K562 (cell line): ENCODE measurements around the gene AHCYL1. TPM values are rescaled to one million over a fixed set of nuclear protein-coding genes. Genes with fewer than 3 reads are reported as not detected.

ENCODE experiments used
- AFF4 ChIP-seq: sonication (generic); formaldehyde crosslinking; IDR thresholded peaks from 2 replicates; pipeline ENCODE4 v1.8.0; 2023; ENCODE audit warnings: mild to moderate bottlenecking, missing genetic modification reagents
- CEBPZ ChIP-seq: fragments of 150-350 bp; IDR thresholded peaks from 2 replicates; pipeline ENCODE4 v1.6.1; 2014; ENCODE audit warnings: low read depth, mild to moderate bottlenecking, low read length, borderline replicate concordance
- CXXC5 ChIP-seq: fragments of 250-450 bp; sonication (Bioruptor Pico); IDR thresholded peaks from 2 replicates; pipeline ENCODE4 v1.8.0; 2022; ENCODE audit warnings: inconsistent platforms, mild to moderate bottlenecking, moderate library complexity
- LCOR ChIP-seq: sonication (generic); formaldehyde crosslinking; IDR thresholded peaks from 2 replicates; pipeline ENCODE4 v1.8.0; 2022; ENCODE audit warnings: mild to moderate bottlenecking, missing genetic modification reagents
- NBN ChIP-seq: fragments of 450-650 bp; IDR thresholded peaks from 2 replicates; pipeline ENCODE4 v1.6.1; 2016; ENCODE audit warnings: low read depth, mild to moderate bottlenecking
- NCOA6 ChIP-seq: fragments of 450-650 bp; IDR thresholded peaks from 2 replicates; pipeline ENCODE4 v1.6.1; 2017; ENCODE audit warnings: mild to moderate bottlenecking
- PHF20 ChIP-seq: fragments of 450-650 bp; IDR thresholded peaks from 2 replicates; pipeline ENCODE4 v1.6.1; 2018; ENCODE audit not compliant: partially characterized antibody
- XRCC5 ChIP-seq: fragments of 200-400 bp; formaldehyde crosslinking; IDR thresholded peaks from 2 replicates; pipeline ENCODE4 v1.6.1; 2017; ENCODE audit warnings: low read depth, mild to moderate bottlenecking, low read length
- YY1 ChIP-seq, 3 experiments: IDR thresholded peaks; 2 replicates each; pipeline ENCODE4 v1.6.1; 2011; ENCODE audit warnings: low read length in 2 of 3, mild to moderate bottlenecking in 2 of 3, moderate library complexity in 2 of 3, borderline replicate concordance in 1 of 3, control low read depth in 1 of 3, low read depth in 1 of 3; ENCODE audit not compliant: insufficient read depth in 3 of 3, insufficient replicate concordance in 2 of 3, control insufficient read depth in 1 of 3, insufficient read length in 1 of 3; ENCODE audit errors: extremely low read depth in 1 of 3
- ZBTB11 ChIP-seq, 3 experiments: fragments of 200-800 bp in 1 of 3; fragments of 250-450 bp in 1 of 3; fragments of 450-650 bp in 1 of 3; sonication (Bioruptor Pico) in 1 of 3; sonication (Bioruptor generic) in 1 of 3; formaldehyde crosslinking in 1 of 3; IDR thresholded peaks; 2 replicates each; pipeline versions ENCODE4 v1.6.1 to v1.8.0; 2016 to 2022; ENCODE audit warnings: mild to moderate bottlenecking in 2 of 3, missing genetic modification characterization in 2 of 3, missing compliant biosample characterization in 1 of 3, moderate library complexity in 1 of 3
- ZBTB33 ChIP-seq: sonication (generic); formaldehyde crosslinking; IDR thresholded peaks from 2 replicates; pipeline ENCODE4 v1.8.1; 2023; ENCODE audit warnings: mild to moderate bottlenecking, missing genetic modification reagents
- polyA plus RNA-seq, 8 experiments: library from polyadenylated mRNA; depleted of rRNA in 4 of 8; stranded (reverse) in 5 of 8; unstranded in 3 of 8; fragments of >200 nt; fragmentation: Nextera tagmentation in 2 of 8; fragmentation: Illumina TruSeq in 1 of 8; extraction: Ambion mirVana in 2 of 8; extraction: Trizol in 1 of 8; gene quantifications; 2 replicates each; pipeline versions ENCODE4 v1.2.1 to v1.2.3, GENCODE V29; 2011 to 2014; ENCODE audit warnings: inconsistent platforms in 1 of 8, missing spikeins in 1 of 8
- total RNA-seq, 7 experiments: library from RNA; depleted of rRNA in 6 of 7; stranded (reverse); fragments of >200 nt in 6 of 7; fragmentation: Illumina TruSeq in 2 of 7; extraction: Trizol in 2 of 7; gene quantifications; 2 replicates each; pipeline versions ENCODE4 v1.2.1 to v1.2.3, GENCODE V29; 2011 to 2021; ENCODE audit warnings: low replicate concordance in 1 of 7

AHCYL1 gene
- total and polyA plus RNA-seq, 9 of the 15 experiments (the other 6 are each of a cell fraction or from before 2014, with no cell fraction given), result 27.3 to 118 (median 44.5) TPM

- peak; percentile 43 to 96 (median 95) for TF ChIP-seq YY1 (IDR thresholded peaks at IDR 0.05; ENCODE audit: borderline replicate concordance in 1 of 3, control insufficient read depth in 1 of 3, extremely low read depth in 1 of 3, insufficient read depth in 3 of 3, insufficient read length in 1 of 3, insufficient replicate concordance in 2 of 3, low read depth in 1 of 3, low read length in 2 of 3)
- TF ChIP-seq CEBPZ, result no peak
- peak in 1 of 3 experiments; percentile 58; a peak in 1 of 6 replicates for TF ChIP-seq ZBTB11 (CRISPR knock-in tag; IDR thresholded peaks at IDR 0.05)
- TF ChIP-seq AFF4 (CRISPR knock-in tag), result peak; percentile 93
- peak; percentile 94 for TF ChIP-seq XRCC5
- peak; percentile 100 for TF ChIP-seq CXXC5 (CRISPR knock-in tag)
- TF ChIP-seq NBN, result peak; percentile 100
- peak; percentile 19 for TF ChIP-seq PHF20
- peak; percentile 99 for TF ChIP-seq NCOA6
- peak; percentile 58 for TF ChIP-seq ZBTB33 (CRISPR knock-in tag)
- peak; percentile 80 for TF ChIP-seq LCOR (CRISPR knock-in tag)
These were observed at the start of gene AHCYL1 (continued) for GRCh38 chr1:109984456-109985246.
